HG02623 (cell line): ENCODE data around the gene FERMT1.
"Not testable (repeated sequence)": the region's sequence is repeated elsewhere in the genome, so short reads cannot be mapped to it uniquely, and the experiment has no call there.

ENCODE experiments used
- ATAC-seq: cut with Tn5 transposase; IDR thresholded peaks from one replicate; pipeline ENCODE4 v1.9.1; 2021; ENCODE audit warnings: moderate library complexity; ENCODE audit not compliant: unreplicated experiment

Gene FERMT1

GRCh38 chr20:6070829-6071695 lies 51.8 kb downstream of the FERMT1 start:
- ATAC-seq: no peak

GRCh38 chr20:6069669-6070068 lies 53.2 kb downstream of the FERMT1 start:
- no peak for ATAC-seq

GRCh38 chr20:6067763-6068318 lies 55.0 kb downstream of the FERMT1 start:
- no peak for ATAC-seq

- ATAC-seq: no peak
Observed at GRCh38 chr20:6066582-6066981, 56.2 kb downstream of the FERMT1 start.

GRCh38 chr20:6061544-6061943 lies 61.3 kb downstream of the FERMT1 start:
- ATAC-seq: no peak

- ATAC-seq: no peak
Observed at GRCh38 chr20:6060213-6060612, 62.6 kb downstream of the FERMT1 start.

GRCh38 chr20:6058684-6059295 lies 64.0 kb downstream of the FERMT1 start:
- no peak for ATAC-seq

GRCh38 chr20:6057691-6058090 lies 65.1 kb downstream of the FERMT1 start:
- no peak for ATAC-seq

GRCh38 chr20:6057139-6057538 lies 65.7 kb downstream of the FERMT1 start:
- ATAC-seq: no peak

- ATAC-seq: no peak
Observed at GRCh38 chr20:6055981-6056569, 66.8 kb downstream of the FERMT1 start.

- ATAC-seq: no peak
Observed at GRCh38 chr20:6055161-6055783, 67.6 kb downstream of the FERMT1 start.

- not testable (repeated sequence) for ATAC-seq
Observed at GRCh38 chr20:6054689-6055051, 68.2 kb downstream of the FERMT1 start.

GRCh38 chr20:6053776-6054688 lies 68.8 kb downstream of the FERMT1 start, which contains the start of gene LRRN4:
Gene LRRN4, minus strand, starts transcription at chr20:6054060. Its CDS starts 1,261 bp downstream, at chr20:6052799.
- ATAC-seq: no peak

GRCh38 chr20:6053064-6053775 lies 69.6 kb downstream of the FERMT1 start:
- no peak for ATAC-seq

GRCh38 chr20:6051505-6051904 lies 71.3 kb downstream of the FERMT1 start:
- ATAC-seq: no peak

- ATAC-seq: no peak
Observed at GRCh38 chr20:6048391-6048790, 74.4 kb downstream of the FERMT1 start.

- ATAC-seq: no peak
Observed at GRCh38 chr20:6046432-6046831, 76.4 kb downstream of the FERMT1 start.

- ATAC-seq: no peak
Observed at GRCh38 chr20:6045566-6045965, 77.3 kb downstream of the FERMT1 start.

GRCh38 chr20:6044115-6044514 lies 78.7 kb downstream of the FERMT1 start:
- ATAC-seq: no peak
